AG09309 (cell line): ENCODE results near the gene ADRB1.

Experiments used
- DNase-seq: peaks from one replicate; pipeline ENCODE4 v3.0.0-alpha.2; 2010; ENCODE audit warnings: low read depth
- H3K4me3 ChIP-seq: 2 replicates; pipeline ENCODE4 v1.5.1; 2011; ENCODE audit warnings: mild to moderate bottlenecking, low read depth, low read length, moderate library complexity; ENCODE audit not compliant: control insufficient read depth
- CTCF ChIP-seq: IDR thresholded peaks from 2 replicates; pipeline ENCODE4 v1.5.1; 2011; ENCODE audit warnings: mild to moderate bottlenecking, low read depth, low read length, inconsistent platforms; ENCODE audit not compliant: insufficient read depth, control insufficient read depth; ENCODE audit errors: missing control alignments

Gene ADRB1

GRCh38 chr10:114025611-114026130 is 18.0 kb upstream of the ADRB1 start:
- no peak for DNase-seq
- H3K4me3 ChIP-seq: no peak overlapping the region
- no peak for TF ChIP-seq CTCF

DNA sequence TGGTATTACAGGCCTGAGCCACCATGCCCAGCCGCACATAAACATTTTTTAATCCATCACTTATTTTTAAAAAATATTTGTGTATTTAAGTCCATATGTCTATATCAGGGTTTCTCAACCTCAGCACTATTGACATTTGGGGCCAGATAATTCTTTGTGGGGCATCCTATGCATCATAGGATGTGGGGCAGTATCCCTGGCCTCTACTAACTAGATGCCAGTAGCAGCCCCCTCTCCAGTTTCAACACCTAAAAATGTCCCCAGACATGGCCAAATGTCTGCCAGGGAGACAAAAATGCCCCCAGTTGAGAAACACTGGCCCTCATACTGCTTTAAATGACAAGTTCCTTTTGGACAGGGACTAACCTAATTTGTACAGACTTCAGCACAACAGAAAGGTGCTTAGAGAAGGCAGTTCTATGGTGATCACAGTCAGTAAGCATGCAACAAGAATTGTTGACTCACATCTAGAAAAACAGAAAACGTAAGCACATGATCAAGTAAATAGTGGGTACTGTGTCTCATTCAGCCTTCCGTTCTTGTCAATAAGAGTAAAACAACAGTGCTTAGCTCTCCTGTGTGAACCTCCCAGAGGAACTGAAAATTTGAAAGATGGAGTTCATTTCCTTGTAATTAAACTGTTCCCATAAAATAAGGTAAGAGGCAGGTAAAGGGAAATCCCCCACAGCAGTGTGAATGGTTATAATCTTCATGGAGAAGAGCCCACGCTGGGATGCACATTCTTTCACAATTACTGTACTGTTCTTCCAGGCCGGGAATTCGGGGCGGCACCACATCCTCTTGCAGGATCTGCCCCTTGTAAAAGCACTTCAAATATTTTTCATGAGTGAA is 17.3 kb upstream of the ADRB1 start:
- DNase-seq: no peak
- TF ChIP-seq CTCF: no peak
- no peak overlapping the region for H3K4me3 ChIP-seq

GRCh38 chr10:114027041-114027394 is 16.6 kb upstream of the ADRB1 start:
- no peak for DNase-seq
- H3K4me3 ChIP-seq: no peak overlapping the region
- TF ChIP-seq CTCF: no peak

GRCh38 chr10:114027951-114028350 is 15.7 kb upstream of the ADRB1 start:
- no peak overlapping the region for H3K4me3 ChIP-seq
- no peak for DNase-seq
- no peak for TF ChIP-seq CTCF

DNA sequence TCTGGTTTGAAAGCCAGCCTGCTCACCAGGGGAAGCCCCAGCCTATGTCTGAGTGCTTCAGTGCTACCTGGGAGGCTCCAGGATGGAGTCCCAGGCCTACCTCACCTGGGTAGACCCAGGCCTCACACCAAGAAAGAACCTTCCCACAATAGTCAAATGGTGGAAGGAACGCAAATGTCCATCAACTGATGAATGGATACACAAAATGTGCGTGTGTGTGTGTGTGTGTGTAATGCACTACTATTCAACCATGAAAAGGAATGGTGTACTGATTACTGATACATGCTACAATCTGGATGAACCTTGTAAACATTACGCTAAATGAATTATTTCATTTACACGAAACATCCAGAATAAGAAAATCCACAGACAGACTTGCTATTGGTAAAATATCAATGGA is 15.2 kb upstream of the ADRB1 start:
- no peak for TF ChIP-seq CTCF

DNA sequence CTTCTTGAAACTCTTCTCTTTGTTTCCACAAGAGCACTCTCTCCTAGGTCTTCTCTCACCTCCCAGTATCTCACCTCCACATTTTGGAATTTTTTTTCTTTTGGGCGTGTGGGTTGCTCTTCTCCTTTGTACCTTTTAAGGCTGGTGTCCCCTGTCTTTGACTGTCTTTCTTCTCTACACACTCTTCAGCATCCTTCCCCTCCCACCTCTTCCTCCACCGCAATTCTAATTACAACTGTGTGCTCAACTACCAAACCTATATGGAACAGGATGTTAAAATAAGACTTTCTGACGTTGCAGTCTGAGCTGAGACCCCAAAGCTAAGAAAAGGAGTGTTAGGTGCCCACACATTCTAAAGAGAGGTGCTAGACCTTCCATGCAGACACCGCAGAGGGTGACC is 14.0 kb upstream of the ADRB1 start:
- no peak for TF ChIP-seq CTCF
- H3K4me3 ChIP-seq: no peak overlapping the region
- no peak for DNase-seq

More for the DNA sequence above, 15.2 kb upstream of the ADRB1 start:
- DNase-seq: no peak
- no peak overlapping the region for H3K4me3 ChIP-seq
